OCI-LY3 (cell line): ENCODE data around the gene OR9A4.

Experiments
- EZH2phosphoT487 ChIP-seq: fragments of 200-600 bp; shearing (Covaris generic); IDR thresholded peaks from 2 replicates; pipeline ENCODE4 v1.6.1; 2018; ENCODE audit warnings: antibody characterized with exemption, mixed run types, low read depth
- TF ChIP-seq, protein P1 (sequence below): fragments of 200-600, 300-600 bp; sonication (generic); IDR thresholded peaks from 2 replicates; pipeline ENCODE4 v1.5.1; 2014; ENCODE audit warnings: antibody characterized with exemption, low read length, low read depth

DNA sequence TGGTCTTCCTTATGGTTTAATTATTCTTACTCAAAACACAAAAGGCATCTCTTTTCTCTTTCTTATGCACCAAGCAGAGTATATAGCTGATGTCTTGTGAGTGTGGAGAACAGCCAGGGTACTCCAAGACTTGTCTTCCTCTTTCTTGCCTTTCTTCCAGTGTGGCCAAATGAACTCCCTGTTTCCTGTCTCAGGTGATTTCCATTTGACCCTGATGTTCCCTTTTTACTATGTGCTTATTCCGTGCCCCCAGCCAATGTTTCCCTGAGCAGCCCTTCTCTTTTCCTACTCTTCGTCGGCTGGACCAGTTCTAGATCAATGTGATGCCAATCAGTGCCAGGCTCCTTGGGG, 12.6 kb downstream of the OR9A4 start:
- TF ChIP-seq, protein P1, sequence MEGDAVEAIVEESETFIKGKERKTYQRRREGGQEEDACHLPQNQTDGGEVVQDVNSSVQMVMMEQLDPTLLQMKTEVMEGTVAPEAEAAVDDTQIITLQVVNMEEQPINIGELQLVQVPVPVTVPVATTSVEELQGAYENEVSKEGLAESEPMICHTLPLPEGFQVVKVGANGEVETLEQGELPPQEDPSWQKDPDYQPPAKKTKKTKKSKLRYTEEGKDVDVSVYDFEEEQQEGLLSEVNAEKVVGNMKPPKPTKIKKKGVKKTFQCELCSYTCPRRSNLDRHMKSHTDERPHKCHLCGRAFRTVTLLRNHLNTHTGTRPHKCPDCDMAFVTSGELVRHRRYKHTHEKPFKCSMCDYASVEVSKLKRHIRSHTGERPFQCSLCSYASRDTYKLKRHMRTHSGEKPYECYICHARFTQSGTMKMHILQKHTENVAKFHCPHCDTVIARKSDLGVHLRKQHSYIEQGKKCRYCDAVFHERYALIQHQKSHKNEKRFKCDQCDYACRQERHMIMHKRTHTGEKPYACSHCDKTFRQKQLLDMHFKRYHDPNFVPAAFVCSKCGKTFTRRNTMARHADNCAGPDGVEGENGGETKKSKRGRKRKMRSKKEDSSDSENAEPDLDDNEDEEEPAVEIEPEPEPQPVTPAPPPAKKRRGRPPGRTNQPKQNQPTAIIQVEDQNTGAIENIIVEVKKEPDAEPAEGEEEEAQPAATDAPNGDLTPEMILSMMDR, result no peak
- no peak for TF ChIP-seq EZH2phosphoT487
